Adrenal gland (tissue), 12 donors: Measurements from ENCODE around the gene CYP26A1. TPM values are rescaled to one million over a fixed set of nuclear protein-coding genes. Genes with fewer than 3 reads are reported as not detected.

Source experiments
- DNase-seq, 7 donors: peaks; one replicate each; pipeline ENCODE4 v3.0.0-alpha.2; 2019 to 2020
- H3K27ac ChIP-seq, 5 donors: fragments of 200-600 bp; sonication (generic) in 4 of 5; 1 replicate in 3 of 5; 2 replicates in 2 of 5; pipeline versions ENCODE4 v1.5.1 to v1.8.0; 2016 to 2020; ENCODE audit warnings: mild to moderate bottlenecking in 1 of 5
- H3K27me3 ChIP-seq: fragments of 200-600 bp; 2 replicates; pipeline ENCODE4 v1.8.0; 2021
- H3K36me3 ChIP-seq, 2 donors: fragments of 200-600 bp; replicated peaks in 1 of 2; 1 replicate in 1 of 2; 2 replicates in 1 of 2; pipeline versions ENCODE4 v1.5.1 to v1.8.0; 2018 to 2022
- H3K4me1 ChIP-seq, 2 donors: fragments of 200-600 bp; replicated peaks in 1 of 2; 1 replicate in 1 of 2; 2 replicates in 1 of 2; pipeline versions ENCODE4 v1.5.1 to v1.8.0; 2018 to 2021
- H3K4me3 ChIP-seq, 4 donors: fragments of 200-600 bp; sonication (generic) in 3 of 4; one replicate each; pipeline ENCODE4 v1.5.1; 2016 to 2018
- H3K9me3 ChIP-seq, 3 donors: fragments of 200-600 bp; sonication (generic) in 1 of 3; replicated peaks in 1 of 3; 1 replicate in 2 of 3; 2 replicates in 1 of 3; pipeline versions ENCODE4 v1.5.1 to v1.8.0; 2016 to 2021
- CTCF ChIP-seq, 6 experiments: fragments of 450-650 bp in 4 of 6; fragments of 200-600 bp in 2 of 6; sonication (generic) in 1 of 6; IDR thresholded peaks; 1 replicate in 5 of 6; 2 replicates in 1 of 6; pipeline versions ENCODE4 v1.5.1 to v1.8.0; 2016 to 2021; ENCODE audit warnings: antibody characterized with exemption in 6 of 6, mild to moderate bottlenecking in 2 of 6, moderate library complexity in 1 of 6
- POLR2A ChIP-seq, 2 donors: fragments of 450-650 bp; IDR thresholded peaks; one replicate each; pipeline ENCODE4 v1.6.1; 2017; ENCODE audit warnings: antibody characterized with exemption in 2 of 2, mild to moderate bottlenecking in 2 of 2, moderate library complexity in 1 of 2
- WGBS, 4 donors: extraction: QIAGEN DNeasy Blood & Tissue Kit in 2 of 4; methylation state at CpG; one replicate each; pipeline versions ENCODE4 v1.1.5 to v1.1.7; 2013 to 2017; 5-methylcytosine and 5-hydroxymethylcytosine counted together
- intact Hi-C, 2 donors: fragments of 100-400 bp; cut with DNase I; formaldehyde crosslinking; loops; one replicate each; pipeline versions ENCODE4 v1.14.1 to v1.15.0; 2022 to 2023
- polyA plus RNA-seq, 3 donors: library from polyadenylated mRNA; stranded (reverse); fragments of 200-250 nt in 2 of 3; fragments of 350-450 nt in 1 of 3; fragmentation: Illumina TruSeq in 1 of 3; extraction: RNeasy Lipid Tissue Mini Kit (QIAGEN cat#74804) in 1 of 3; gene quantifications; one replicate each; pipeline ENCODE4 v1.2.3, GENCODE V29; 2013 to 2014
- total RNA-seq, 9 donors: library from RNA; depleted of rRNA in 4 of 9; stranded (reverse); fragments of >200 nt in 4 of 9; fragments of 120-200 nt in 1 of 9; fragmentation: NEBNext Ultra II Directional in 1 of 9; extraction: Animal tissue kit (Norgen Biotek cat#: 25700) in 1 of 9; gene quantifications; one replicate each; pipeline versions ENCODE4 v1.1.0 to v1.2.4, GENCODE V29; 2013 to 2023
- donor health status: healthy with polysubstance abuse.
- donor health status: Bipolar disorder and iron deficiency.
- donor health status: DM: yes; HTN: yes; CAD: no.
- donor health status: DM: no; HTN: no; CAD: no.
- donor health status: DM: no; HTN: no; CAD: no.
- donor health status: DM: yes; HTN: yes; CAD: no.

Gene CYP26A1
- total and polyA plus RNA-seq, 12 donors = 0.06 to 4.2 (median 0.42) TPM; not detected in 4

- TF ChIP-seq POLR2A (IDR thresholded peaks at IDR 0.05) (no peak), CTCF (IDR thresholded peaks at IDR 0.05) (no peak)
- intact Hi-C loops = no loop called here
- H3K4me3 ChIP-seq = no peak within 1 kb of the TSS
- H3K27ac ChIP-seq = no peak within 1 kb of the TSS
- no peaks in the 10 kb centered on the region for H3K36me3 ChIP-seq
- 61 to 64% (median 62%) methylated on average over 49 to 67 of the region's 67 CpGs for WGBS, 4 donors
- H3K27me3 ChIP-seq = peaks cover 24% of the 10 kb centered on the region
- H3K4me1 ChIP-seq = peaks cover 0 to 10% of the 10 kb centered on the region in 2 donors
- DNase-seq = no peak
- no peaks in the 10 kb centered on the region for H3K9me3 ChIP-seq
Observed at GRCh38 chr10:93059975-93060886, 13.5 kb upstream of the CYP26A1 start, which contains the start of gene CYP26C1. TSS of gene CYP26C1 (plus strand) at chr10:93060798. CDS start at chr10:93061264, 466 bp downstream.

- 60 to 63% (median 63%) methylated on average over 16 to 45 of the region's 45 CpGs for WGBS, 4 donors
- DNase-seq = no peak
- H3K36me3 ChIP-seq = no peaks in the 10 kb centered on the region
- no peak overlapping the region for H3K27ac ChIP-seq
- H3K9me3 ChIP-seq = no peaks in the 10 kb centered on the region
- H3K4me1 ChIP-seq = peaks cover 0 to 10% of the 10 kb centered on the region in 2 donors
- H3K27me3 ChIP-seq = peaks cover 32% of the 10 kb centered on the region
- no peak overlapping the region for H3K4me3 ChIP-seq
- TF ChIP-seq CTCF (IDR thresholded peaks at IDR 0.05) (no peak), POLR2A (IDR thresholded peaks at IDR 0.05) (no peak)
- intact Hi-C loops = no loop called here
Observed at GRCh38 chr10:93060887-93061593, 12.7 kb upstream of the CYP26A1 start.

- Histone ChIP-seq H3K27ac (no peak overlapping the region), H3K9me3 (no peaks in the 10 kb centered on the region), H3K4me1 (peaks cover 0 to 10% of the 10 kb centered on the region in 2 donors), H3K36me3 (no peaks in the 10 kb centered on the region), H3K27me3 (peaks cover 40% of the 10 kb centered on the region), H3K4me3 (peak overlapping the region in 1 of 4 donors; percentile 18)
- TF ChIP-seq CTCF (IDR thresholded peaks at IDR 0.05) = no peak
- no peak for TF ChIP-seq POLR2A (IDR thresholded peaks at IDR 0.05)
- DNase-seq = no peak
- 23 to 38% (median 32%) methylated on average over 21 to 57 of the region's 57 CpGs for WGBS, 4 donors
- intact Hi-C loops = no loop called here
Observed at GRCh38 chr10:93061594-93062513, 11.8 kb upstream of the CYP26A1 start.
